Skeletal muscle tissue (tissue), 4 donors: ENCODE measurements around the gene MIF. TPM values are rescaled to one million over a fixed set of nuclear protein-coding genes. Genes with fewer than 3 reads are reported as not detected.
A peak's percentile ranks its signal among the peaks of the same experiment; 100 is the strongest.

Source experiments
- H3K27ac ChIP-seq: one replicate; pipeline ENCODE4 v1.7.0; 2013; ENCODE audit warnings: mild to moderate bottlenecking, low read depth, low read length, inconsistent platforms
- H3K27me3 ChIP-seq, 3 donors: one replicate each; pipeline ENCODE4 v1.7.0; 2013; ENCODE audit warnings: low read length in 3 of 3; ENCODE audit not compliant: control insufficient read depth in 3 of 3, insufficient read depth in 3 of 3
- H3K36me3 ChIP-seq, 3 donors: one replicate each; pipeline ENCODE4 v1.7.0; 2013; ENCODE audit warnings: low read length in 3 of 3; ENCODE audit not compliant: control insufficient read depth in 3 of 3, insufficient read depth in 3 of 3
- H3K4me1 ChIP-seq, 3 donors: one replicate each; pipeline ENCODE4 v1.7.0; 2013; ENCODE audit warnings: low read length in 3 of 3, mild to moderate bottlenecking in 3 of 3; ENCODE audit not compliant: control insufficient read depth in 3 of 3, insufficient read depth in 3 of 3
- H3K4me3 ChIP-seq, 3 donors: one replicate each; pipeline ENCODE4 v1.7.0; 2013; ENCODE audit warnings: low read length in 3 of 3
- H3K9ac ChIP-seq, 3 donors: one replicate each; pipeline ENCODE4 v1.7.0; 2013; ENCODE audit warnings: low read length in 3 of 3, mild to moderate bottlenecking in 3 of 3, moderate library complexity in 2 of 3, low read depth in 1 of 3
- H3K9me3 ChIP-seq, 3 donors: one replicate each; pipeline ENCODE4 v1.7.0; 2013; ENCODE audit warnings: low read length in 3 of 3; ENCODE audit not compliant: control insufficient read depth in 3 of 3
- total RNA-seq: library from RNA; depleted of rRNA; stranded (reverse); fragments of >200 nt; gene quantifications from one replicate; pipeline ENCODE4 v1.2.3, GENCODE V29; 2014
- donor health status: Osteomylitis.

Gene MIF
- total RNA-seq, 1 donor from 2014 or later, result 76.7 TPM

- no peak overlapping the region for H3K9ac ChIP-seq
- no peaks in the 10 kb centered on the region for H3K9me3 ChIP-seq
Observed at GRCh38 chr22:23892706-23893105, 1.5 kb upstream of the MIF start.

DNA sequence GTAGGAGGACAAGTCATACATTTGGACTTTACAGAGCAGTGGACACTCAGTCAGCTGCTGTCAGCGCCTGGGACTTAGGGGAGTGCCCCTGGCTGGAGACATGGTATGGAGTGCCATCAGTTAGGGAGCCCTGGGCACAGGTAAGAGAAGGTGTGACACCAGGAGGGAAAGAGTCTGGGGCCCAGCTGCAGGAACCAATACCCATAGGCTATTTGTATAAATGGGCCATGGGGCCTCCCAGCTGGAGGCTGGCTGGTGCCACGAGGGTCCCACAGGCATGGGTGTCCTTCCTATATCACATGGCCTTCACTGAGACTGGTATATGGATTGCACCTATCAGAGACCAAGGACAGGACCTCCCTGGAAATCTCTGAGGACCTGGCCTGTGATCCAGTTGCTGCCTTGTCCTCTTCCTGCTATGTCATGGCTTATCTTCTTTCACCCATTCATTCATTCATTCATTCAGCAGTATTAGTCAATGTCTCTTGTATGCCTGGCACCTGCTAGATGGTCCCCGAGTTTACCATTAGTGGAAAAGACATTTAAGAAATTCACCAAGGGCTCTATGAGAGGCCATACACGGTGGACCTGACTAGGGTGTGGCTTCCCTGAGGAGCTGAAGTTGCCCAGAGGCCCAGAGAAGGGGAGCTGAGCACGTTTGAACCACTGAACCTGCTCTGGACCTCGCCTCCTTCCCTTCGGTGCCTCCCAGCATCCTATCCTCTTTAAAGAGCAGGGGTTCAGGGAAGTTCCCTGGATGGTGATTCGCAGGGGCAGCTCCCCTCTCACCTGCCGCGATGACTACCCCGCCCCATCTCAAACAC lies 850 bp upstream of the MIF start:
- H3K4me3 ChIP-seq, result peak overlapping the region; percentile 75 to 82 (median 78)
- H3K9me3 ChIP-seq, result no peaks in the 10 kb centered on the region
- peaks cover 21 to 38% (median 24%) of the 10 kb centered on the region in 3 donors for H3K4me1 ChIP-seq
- peak overlapping the region; percentile 90 for H3K27ac ChIP-seq
- H3K9ac ChIP-seq, result peak overlapping the region; percentile 66 to 86 (median 85)
- no peaks in the 10 kb centered on the region for H3K27me3 ChIP-seq
- peaks cover 7 to 10% (median 9%) of the 10 kb centered on the region in 3 donors for H3K36me3 ChIP-seq

More at GRCh38 chr22:23892706-23893105, 1.5 kb upstream of the MIF start:
- Histone ChIP-seq H3K4me1 (peaks cover 16 to 32% (median 19%) of the 10 kb centered on the region in 3 donors), H3K27me3 (no peaks in the 10 kb centered on the region), H3K4me3 (no peak overlapping the region), H3K36me3 (peaks cover 7 to 10% (median 9%) of the 10 kb centered on the region in 3 donors), H3K27ac (no peak overlapping the region)

DNA sequence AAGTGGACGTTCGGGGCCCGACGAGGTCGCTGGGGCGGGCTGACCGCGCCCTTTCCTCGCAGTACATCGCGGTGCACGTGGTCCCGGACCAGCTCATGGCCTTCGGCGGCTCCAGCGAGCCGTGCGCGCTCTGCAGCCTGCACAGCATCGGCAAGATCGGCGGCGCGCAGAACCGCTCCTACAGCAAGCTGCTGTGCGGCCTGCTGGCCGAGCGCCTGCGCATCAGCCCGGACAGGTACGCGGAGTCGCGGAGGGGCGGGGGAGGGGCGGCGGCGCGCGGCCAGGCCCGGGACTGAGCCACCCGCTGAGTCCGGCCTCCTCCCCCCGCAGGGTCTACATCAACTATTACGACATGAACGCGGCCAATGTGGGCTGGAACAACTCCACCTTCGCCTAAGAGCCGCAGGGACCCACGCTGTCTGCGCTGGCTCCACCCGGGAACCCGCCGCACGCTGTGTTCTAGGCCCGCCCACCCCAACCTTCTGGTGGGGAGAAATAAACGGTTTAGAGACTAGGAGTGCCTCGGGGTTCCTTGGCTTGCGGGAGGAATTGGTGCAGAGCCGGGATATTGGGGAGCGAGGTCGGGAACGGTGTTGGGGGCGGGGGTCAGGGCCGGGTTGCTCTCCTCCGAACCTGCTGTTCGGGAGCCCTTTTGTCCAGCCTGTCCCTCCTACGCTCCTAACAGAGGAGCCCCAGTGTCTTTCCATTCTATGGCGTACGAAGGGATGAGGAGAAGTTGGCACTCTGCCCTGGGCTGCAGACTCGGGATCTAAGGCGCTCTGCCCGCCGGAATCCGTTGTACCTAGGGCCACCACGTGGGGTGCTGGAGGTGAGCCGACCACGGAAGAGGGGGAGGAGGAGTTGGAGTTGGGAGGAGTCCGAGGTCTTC lies 771 bp downstream of the MIF start:
- Histone ChIP-seq H3K9ac (peak overlapping the region; percentile 58 to 86 (median 85)), H3K9me3 (no peaks in the 10 kb centered on the region), H3K27ac (peak overlapping the region; percentile 90), H3K4me1 (peaks cover 20 to 39% (median 21%) of the 10 kb centered on the region in 3 donors), H3K27me3 (no peaks in the 10 kb centered on the region), H3K4me3 (peak overlapping the region; percentile 65 to 82 (median 78)), H3K36me3 (peaks cover 7 to 10% (median 9%) of the 10 kb centered on the region in 3 donors)

GRCh38 chr22:23895599-23896144 lies 1.5 kb downstream of the MIF start:
- H3K4me1 ChIP-seq, result peaks cover 20 to 39% (median 21%) of the 10 kb centered on the region in 3 donors
- H3K9me3 ChIP-seq, result no peaks in the 10 kb centered on the region
- peaks cover 7 to 10% (median 9%) of the 10 kb centered on the region in 3 donors for H3K36me3 ChIP-seq
- peak overlapping the region in 2 of 3 donors; percentile 7 to 85 for H3K9ac ChIP-seq
- no peaks in the 10 kb centered on the region for H3K27me3 ChIP-seq
- peak overlapping the region; percentile 90 for H3K27ac ChIP-seq
- H3K4me3 ChIP-seq, result peak overlapping the region; percentile 65 to 82 (median 78)

- no peak overlapping the region for H3K4me3 ChIP-seq
- peaks cover 7 to 10% (median 9%) of the 10 kb centered on the region in 3 donors for H3K36me3 ChIP-seq
- no peaks in the 10 kb centered on the region for H3K27me3 ChIP-seq
- no peak overlapping the region for H3K27ac ChIP-seq
- peaks cover 20 to 39% (median 21%) of the 10 kb centered on the region in 3 donors for H3K4me1 ChIP-seq
- H3K9me3 ChIP-seq, result no peaks in the 10 kb centered on the region
- no peak overlapping the region for H3K9ac ChIP-seq
Observed at GRCh38 chr22:23896166-23896522, 2.0 kb downstream of the MIF start.

DNA sequence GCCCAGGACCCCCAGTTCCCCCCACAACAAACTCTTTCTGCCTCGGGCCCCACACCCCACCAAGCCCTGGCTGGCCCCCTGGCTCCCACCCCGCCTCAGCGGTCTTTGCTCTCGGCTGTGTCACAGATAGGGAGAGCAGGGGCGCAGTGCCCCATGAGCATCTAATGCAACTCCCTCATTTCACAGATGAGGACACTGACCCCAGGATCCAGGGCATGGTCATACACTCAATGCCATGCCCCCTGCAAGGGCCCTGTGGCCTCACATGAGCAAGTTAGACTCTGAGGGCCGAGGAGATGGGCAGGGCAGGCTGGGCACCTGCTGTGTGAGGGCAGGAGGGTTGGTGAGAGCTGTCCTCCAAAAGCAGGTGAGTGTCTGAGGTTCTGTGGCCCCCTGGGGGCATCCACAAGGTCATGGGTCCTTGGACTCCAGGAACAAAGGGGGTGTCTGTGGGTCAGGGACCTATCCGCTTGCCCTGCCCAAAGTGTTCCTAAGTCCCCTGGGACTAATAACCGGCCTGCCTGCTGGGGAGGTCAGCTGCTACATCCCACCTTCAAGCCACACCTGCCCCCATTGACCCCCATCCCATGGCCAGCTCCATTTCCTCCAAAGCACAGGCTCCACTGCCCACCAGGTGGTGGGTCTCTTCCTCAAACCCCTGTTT lies 2.5 kb downstream of the MIF start:
- Histone ChIP-seq H3K9ac (no peak overlapping the region), H3K27ac (no peak overlapping the region), H3K9me3 (no peaks in the 10 kb centered on the region), H3K27me3 (no peaks in the 10 kb centered on the region), H3K4me1 (peaks cover 20 to 39% (median 21%) of the 10 kb centered on the region in 3 donors), H3K36me3 (peaks cover 7 to 10% (median 9%) of the 10 kb centered on the region in 3 donors), H3K4me3 (no peak overlapping the region)

DNA sequence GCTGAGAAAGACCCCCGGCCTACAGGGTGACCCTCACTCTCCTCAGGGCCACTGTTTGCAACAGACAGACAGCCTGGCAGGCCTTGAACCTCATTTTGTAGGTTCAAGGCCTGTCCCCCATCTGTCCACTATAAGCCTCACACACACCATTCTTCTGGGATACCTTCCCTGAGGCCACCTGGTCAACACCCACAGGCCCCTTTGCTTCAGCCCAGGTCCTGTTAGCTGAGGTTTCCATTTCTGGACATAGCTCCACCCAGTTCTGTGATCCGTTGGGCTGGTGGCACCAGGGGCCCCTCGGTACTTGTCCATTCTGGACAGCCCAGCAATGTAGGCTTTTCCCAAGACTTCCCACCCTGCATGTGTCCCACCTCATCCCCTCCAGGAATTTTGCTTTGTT lies 3.1 kb downstream of the MIF start:
- Histone ChIP-seq H3K4me1 (peaks cover 20 to 39% (median 21%) of the 10 kb centered on the region in 3 donors), H3K4me3 (no peak overlapping the region), H3K27me3 (no peaks in the 10 kb centered on the region), H3K36me3 (peaks cover 7 to 10% (median 9%) of the 10 kb centered on the region in 3 donors), H3K27ac (no peak overlapping the region), H3K9ac (no peak overlapping the region), H3K9me3 (no peaks in the 10 kb centered on the region)

- H3K27me3 ChIP-seq, result no peaks in the 10 kb centered on the region
- H3K27ac ChIP-seq, result no peak overlapping the region
- H3K9ac ChIP-seq, result no peak overlapping the region
- no peak overlapping the region for H3K4me3 ChIP-seq
- H3K9me3 ChIP-seq, result no peaks in the 10 kb centered on the region
- H3K36me3 ChIP-seq, result peaks cover 7 to 10% (median 9%) of the 10 kb centered on the region in 3 donors
- H3K4me1 ChIP-seq, result peaks cover 20 to 39% (median 21%) of the 10 kb centered on the region in 3 donors
Observed at GRCh38 chr22:23898006-23898974, 4.1 kb downstream of the MIF start.
